PC-9 (cell line): ENCODE results near the gene PRKAR2B.

Experiments
- EZH2 ChIP-seq: fragments of 200-600 bp; sonication (generic); IDR thresholded peaks from 2 replicates; pipeline ENCODE4 v1.8.0; 2017; ENCODE audit warnings: antibody characterized with exemption, low read depth
- TF ChIP-seq, protein P1 (sequence below): fragments of 200-600 bp; sonication (generic); conservative IDR thresholded peaks from 2 replicates; pipeline ENCODE4 v1.6.1; 2017; ENCODE audit warnings: mixed run types, antibody characterized with exemption, mild to moderate bottlenecking, moderate library complexity

DNA sequence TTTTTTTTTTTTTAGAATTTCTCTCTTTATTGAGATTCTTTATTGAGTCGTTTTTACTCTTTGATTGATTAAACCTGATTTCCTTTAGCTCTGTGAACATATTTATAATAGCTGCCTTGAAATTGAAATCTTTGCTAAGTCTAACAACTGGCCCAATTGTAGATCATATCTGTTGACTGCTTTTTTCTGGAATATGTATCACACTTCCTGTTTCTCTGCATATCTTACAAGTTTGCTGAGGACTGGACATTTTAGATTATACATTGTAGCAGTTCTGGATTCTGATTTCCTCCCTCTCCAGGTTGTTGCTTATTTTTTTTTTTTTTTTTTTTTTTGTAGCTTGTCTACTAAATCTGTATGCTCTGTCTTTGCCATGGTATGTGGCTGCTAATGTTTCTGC lies 56.3 kb downstream of the PRKAR2B start:
- TF ChIP-seq, protein P1, sequence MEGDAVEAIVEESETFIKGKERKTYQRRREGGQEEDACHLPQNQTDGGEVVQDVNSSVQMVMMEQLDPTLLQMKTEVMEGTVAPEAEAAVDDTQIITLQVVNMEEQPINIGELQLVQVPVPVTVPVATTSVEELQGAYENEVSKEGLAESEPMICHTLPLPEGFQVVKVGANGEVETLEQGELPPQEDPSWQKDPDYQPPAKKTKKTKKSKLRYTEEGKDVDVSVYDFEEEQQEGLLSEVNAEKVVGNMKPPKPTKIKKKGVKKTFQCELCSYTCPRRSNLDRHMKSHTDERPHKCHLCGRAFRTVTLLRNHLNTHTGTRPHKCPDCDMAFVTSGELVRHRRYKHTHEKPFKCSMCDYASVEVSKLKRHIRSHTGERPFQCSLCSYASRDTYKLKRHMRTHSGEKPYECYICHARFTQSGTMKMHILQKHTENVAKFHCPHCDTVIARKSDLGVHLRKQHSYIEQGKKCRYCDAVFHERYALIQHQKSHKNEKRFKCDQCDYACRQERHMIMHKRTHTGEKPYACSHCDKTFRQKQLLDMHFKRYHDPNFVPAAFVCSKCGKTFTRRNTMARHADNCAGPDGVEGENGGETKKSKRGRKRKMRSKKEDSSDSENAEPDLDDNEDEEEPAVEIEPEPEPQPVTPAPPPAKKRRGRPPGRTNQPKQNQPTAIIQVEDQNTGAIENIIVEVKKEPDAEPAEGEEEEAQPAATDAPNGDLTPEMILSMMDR: no peak
- no peak for TF ChIP-seq EZH2
